ENCODE data around the gene NXPE3. TPM values are rescaled to one million over a fixed set of nuclear protein-coding genes. Genes with fewer than 3 reads are reported as not detected.

NXPE3 gene
- total RNA-seq, 4 donors from 2014 or later: 14.4 to 23.4 (median 18.0) TPM

DNA sequence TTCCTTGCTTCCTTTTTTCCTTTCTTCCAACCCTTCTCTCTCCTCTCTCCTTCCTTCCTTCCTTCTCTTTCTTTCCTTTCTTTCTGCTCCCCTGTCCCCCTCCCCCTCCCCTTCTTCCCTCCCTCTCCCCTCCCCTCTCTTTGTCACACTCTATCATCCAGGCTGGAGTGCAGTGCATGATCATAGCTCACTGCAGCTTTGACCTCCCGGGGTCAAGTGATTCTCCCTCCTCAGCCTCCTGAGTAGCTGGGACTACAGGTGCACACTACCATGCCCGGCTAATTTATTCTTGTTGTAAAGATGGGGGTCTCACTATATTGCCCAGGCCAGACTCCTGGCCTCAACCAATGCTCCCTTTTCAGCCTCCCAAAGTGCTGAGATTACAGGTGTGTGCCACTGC is 89.0 kb downstream of the NXPE3 start:
- Histone ChIP-seq H3K27ac (peak overlapping the region in 1 of 4 donors; percentile 25), H3K9me3 (no peaks in the 10 kb centered on the region), H3K4me3 (no peak overlapping the region), H3K36me3 (peaks cover 0 to 13% (median 0%) of the 10 kb centered on the region in 3 donors), H3K27me3 (no peaks in the 10 kb centered on the region), H3K4me1 (peaks cover 0 to 16% (median 0%) of the 10 kb centered on the region in 4 donors)
- 81 to 84% methylated on average over 2 of the region's 2 CpGs for WGBS, 2 donors
- TF ChIP-seq EP300 (IDR thresholded peaks at IDR 0.05): no peak
- TF ChIP-seq, protein P1, sequence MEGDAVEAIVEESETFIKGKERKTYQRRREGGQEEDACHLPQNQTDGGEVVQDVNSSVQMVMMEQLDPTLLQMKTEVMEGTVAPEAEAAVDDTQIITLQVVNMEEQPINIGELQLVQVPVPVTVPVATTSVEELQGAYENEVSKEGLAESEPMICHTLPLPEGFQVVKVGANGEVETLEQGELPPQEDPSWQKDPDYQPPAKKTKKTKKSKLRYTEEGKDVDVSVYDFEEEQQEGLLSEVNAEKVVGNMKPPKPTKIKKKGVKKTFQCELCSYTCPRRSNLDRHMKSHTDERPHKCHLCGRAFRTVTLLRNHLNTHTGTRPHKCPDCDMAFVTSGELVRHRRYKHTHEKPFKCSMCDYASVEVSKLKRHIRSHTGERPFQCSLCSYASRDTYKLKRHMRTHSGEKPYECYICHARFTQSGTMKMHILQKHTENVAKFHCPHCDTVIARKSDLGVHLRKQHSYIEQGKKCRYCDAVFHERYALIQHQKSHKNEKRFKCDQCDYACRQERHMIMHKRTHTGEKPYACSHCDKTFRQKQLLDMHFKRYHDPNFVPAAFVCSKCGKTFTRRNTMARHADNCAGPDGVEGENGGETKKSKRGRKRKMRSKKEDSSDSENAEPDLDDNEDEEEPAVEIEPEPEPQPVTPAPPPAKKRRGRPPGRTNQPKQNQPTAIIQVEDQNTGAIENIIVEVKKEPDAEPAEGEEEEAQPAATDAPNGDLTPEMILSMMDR (IDR thresholded peaks at IDR 0.05): no peak
- no peak for TF ChIP-seq POLR2A (IDR thresholded peaks at IDR 0.05)
- no peak for DNase-seq (ENCODE audit: low spot score in 2 of 2)

DNA sequence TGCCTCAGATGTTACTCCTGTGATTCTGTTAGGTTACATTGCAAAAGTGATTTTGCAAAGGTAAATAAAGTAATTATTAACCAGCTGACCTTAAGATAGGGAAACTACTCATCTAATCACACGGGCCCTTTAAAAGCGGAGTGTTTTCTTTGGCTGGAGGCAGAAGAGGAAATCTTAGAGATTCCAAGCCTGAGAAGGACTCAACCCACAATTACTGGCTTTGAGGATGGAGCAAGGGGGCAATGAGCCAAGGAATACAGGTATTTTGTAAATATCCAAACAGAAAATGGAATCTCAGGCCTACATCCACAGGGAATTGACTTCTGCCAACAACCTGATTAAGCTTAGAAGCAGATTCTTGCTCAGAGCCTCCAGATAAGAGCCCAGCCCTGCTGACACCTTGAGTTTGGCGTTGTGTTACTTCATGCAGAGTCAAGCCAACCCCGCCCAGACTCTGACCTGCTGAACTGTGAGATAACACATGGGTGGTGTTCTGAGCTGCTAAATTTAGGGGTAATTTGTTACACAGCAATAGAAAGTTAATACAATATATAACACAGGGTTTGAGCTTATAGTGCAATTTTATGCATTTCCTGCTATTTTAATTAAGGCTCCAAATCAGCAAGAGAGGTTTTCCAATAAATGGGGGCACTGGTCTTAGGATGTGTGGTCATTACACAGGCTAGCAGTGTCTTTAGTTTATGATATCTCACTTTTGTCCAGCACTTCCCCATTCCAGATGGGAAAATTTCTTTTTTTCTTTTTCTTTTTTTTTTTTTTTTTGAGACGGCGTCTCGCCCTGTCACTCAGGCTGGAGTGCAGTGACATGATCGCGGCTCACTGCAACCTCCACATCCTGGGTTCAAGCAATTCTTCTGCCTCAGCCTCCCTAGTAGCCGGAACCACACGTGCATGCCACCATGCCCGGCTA is 89.8 kb downstream of the NXPE3 start:
- DNase-seq (ENCODE audit: low spot score in 2 of 2): peak in 1 of 2 donors; percentile 54
- Histone ChIP-seq H3K27me3 (no peaks in the 10 kb centered on the region), H3K4me1 (peaks cover 0 to 16% (median 0%) of the 10 kb centered on the region in 4 donors), H3K9me3 (no peaks in the 10 kb centered on the region), H3K27ac (no peak overlapping the region), H3K4me3 (no peak overlapping the region), H3K36me3 (peaks cover 0 to 5% (median 0%) of the 10 kb centered on the region in 3 donors)
- 79 to 80% methylated on average over 12 of the region's 12 CpGs for WGBS, 2 donors
- peak in 1 of 2 donors; percentile 61 for TF ChIP-seq EP300 (IDR thresholded peaks at IDR 0.05)
- TF ChIP-seq, protein P1 (IDR thresholded peaks at IDR 0.05): no peak

DNA sequence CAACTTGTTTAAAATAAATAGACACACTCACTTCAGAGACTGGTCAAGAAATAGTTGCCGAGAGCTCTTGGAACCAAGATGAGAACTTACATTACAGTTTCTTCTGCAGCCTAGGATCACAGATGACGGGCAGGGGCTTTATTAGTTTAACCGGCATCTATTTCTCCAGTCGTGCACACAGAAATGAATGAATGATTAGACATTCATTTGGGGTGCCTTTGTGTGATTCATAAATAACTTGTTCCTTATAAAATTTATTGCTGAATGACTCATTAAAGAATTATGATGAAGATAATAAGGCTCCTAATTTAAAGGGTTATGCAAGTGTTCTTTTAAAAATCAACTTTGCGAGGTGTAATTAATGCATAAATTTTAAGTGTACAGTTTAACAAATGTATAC is 91.1 kb downstream of the NXPE3 start:
- Histone ChIP-seq H3K36me3 (no peaks in the 10 kb centered on the region), H3K27me3 (no peaks in the 10 kb centered on the region), H3K4me1 (peaks cover 0 to 16% (median 0%) of the 10 kb centered on the region in 4 donors), H3K27ac (no peak overlapping the region), H3K9me3 (no peaks in the 10 kb centered on the region), H3K4me3 (no peak overlapping the region)
- WGBS, 2 donors: 77 to 85% methylated on average over 5 of the region's 5 CpGs
- TF ChIP-seq, protein P1 (IDR thresholded peaks at IDR 0.05): no peak
- TF ChIP-seq EP300 (IDR thresholded peaks at IDR 0.05) (no peak), POLR2A (IDR thresholded peaks at IDR 0.05) (no peak)
- DNase-seq (ENCODE audit: low spot score in 2 of 2): no peak

DNA sequence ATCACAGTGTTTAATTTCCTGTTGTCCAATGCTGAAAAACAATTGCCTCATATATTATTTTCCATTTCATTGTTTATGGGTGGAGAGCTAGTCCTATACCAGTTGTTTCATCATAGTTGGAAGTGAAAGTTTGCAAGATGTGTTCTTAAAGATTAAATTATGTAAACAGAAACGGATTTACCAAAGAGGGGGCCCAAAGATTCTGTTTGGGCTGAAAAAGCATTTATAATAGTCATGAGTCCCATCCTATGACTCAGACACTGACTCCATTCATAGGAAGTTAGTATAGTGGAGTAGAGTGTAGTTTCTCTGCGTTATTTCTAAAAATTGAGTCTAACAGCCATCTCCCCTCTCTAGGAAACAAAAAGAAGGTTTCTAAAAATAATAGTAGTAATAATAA is 94.6 kb downstream of the NXPE3 start:
- TF ChIP-seq EP300 (IDR thresholded peaks at IDR 0.05): no peak
- TF ChIP-seq, protein P1 (IDR thresholded peaks at IDR 0.05): no peak
- no peak for TF ChIP-seq POLR2A (IDR thresholded peaks at IDR 0.05)
- no peaks in the 10 kb centered on the region for H3K9me3 ChIP-seq
- H3K27me3 ChIP-seq: no peaks in the 10 kb centered on the region
- H3K27ac ChIP-seq: no peak overlapping the region
- WGBS, 2 donors: 45 to 71% methylated on average over 2 of the region's 2 CpGs
- no peaks in the 10 kb centered on the region for H3K36me3 ChIP-seq
- no peak for DNase-seq (ENCODE audit: low spot score in 2 of 2)
- peaks cover 0 to 2% (median 0%) of the 10 kb centered on the region in 4 donors for H3K4me1 ChIP-seq
- no peak overlapping the region for H3K4me3 ChIP-seq

DNA sequence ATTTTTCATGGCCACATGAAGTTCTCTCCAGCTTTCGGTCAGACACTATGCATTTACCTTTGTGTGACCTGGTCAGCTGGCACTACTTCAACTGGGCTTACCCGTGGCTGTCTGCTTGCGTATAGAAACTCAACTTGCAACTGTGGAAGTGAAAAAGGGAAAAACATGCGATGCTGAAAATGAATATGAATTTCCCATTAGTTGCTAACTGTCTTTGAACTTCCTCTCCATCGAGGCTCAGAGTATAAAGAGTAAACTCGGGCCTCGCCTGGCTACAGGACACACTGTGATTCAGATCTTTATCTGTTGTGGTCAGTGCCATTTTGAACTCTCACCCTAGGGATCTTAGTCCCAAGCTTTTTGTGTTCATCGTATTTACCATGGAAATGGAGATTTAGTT is 97.1 kb downstream of the NXPE3 start:
- TF ChIP-seq, protein P1 (IDR thresholded peaks at IDR 0.05): no peak
- no peak for TF ChIP-seq EP300 (IDR thresholded peaks at IDR 0.05)
- no peak for TF ChIP-seq POLR2A (IDR thresholded peaks at IDR 0.05)
- 77 to 80% methylated on average over 8 of the region's 8 CpGs for WGBS, 2 donors
- Histone ChIP-seq H3K27me3 (no peaks in the 10 kb centered on the region), H3K27ac (no peak overlapping the region), H3K4me3 (no peak overlapping the region), H3K9me3 (no peaks in the 10 kb centered on the region), H3K36me3 (no peaks in the 10 kb centered on the region), H3K4me1 (no peaks in the 10 kb centered on the region)
- no peak for DNase-seq (ENCODE audit: low spot score in 2 of 2)

All from tibial nerve (tissue), 4 donors.